Measurements from ENCODE around the gene CAMTA1.

The CAMTA1 gene

GRCh38 chr1:7536891-7537591, 751.8 kb downstream of the CAMTA1 start:
- H3K4me1 ChIP-seq (ENCODE audit: control insufficient read depth in 1 of 2, insufficient read depth in 2 of 2, low read length in 2 of 2), result peaks cover 0 to 9% of the 10 kb centered on the region in 2 donors
- H3K27ac ChIP-seq (ENCODE audit: low read length), result no peak overlapping the region
- no peaks in the 10 kb centered on the region for H3K9me3 ChIP-seq (ENCODE audit: control insufficient read depth in 1 of 2, low read length in 2 of 2)

GRCh38 chr1:7538033-7538432, 752.8 kb downstream of the CAMTA1 start:
- no peak overlapping the region for H3K27ac ChIP-seq (ENCODE audit: low read length)
- no peak overlapping the region for H3K4me3 ChIP-seq (ENCODE audit: low read depth in 1 of 2, low read length in 2 of 2)
- no peaks in the 10 kb centered on the region for H3K9me3 ChIP-seq (ENCODE audit: control insufficient read depth in 1 of 2, low read length in 2 of 2)
- H3K36me3 ChIP-seq (ENCODE audit: control insufficient read depth in 1 of 2, insufficient read depth in 2 of 2, low read length in 2 of 2), result no peaks in the 10 kb centered on the region
- H3K27me3 ChIP-seq (ENCODE audit: low read depth, low read length), result no peaks in the 10 kb centered on the region
- peaks cover 0 to 9% of the 10 kb centered on the region in 2 donors for H3K4me1 ChIP-seq (ENCODE audit: control insufficient read depth in 1 of 2, insufficient read depth in 2 of 2, low read length in 2 of 2)

More at GRCh38 chr1:7536891-7537591, 751.8 kb downstream of the CAMTA1 start:
- H3K27me3 ChIP-seq (ENCODE audit: low read depth, low read length), result no peaks in the 10 kb centered on the region
- H3K4me3 ChIP-seq (ENCODE audit: low read depth in 1 of 2, low read length in 2 of 2), result no peak overlapping the region
- H3K36me3 ChIP-seq (ENCODE audit: control insufficient read depth in 1 of 2, insufficient read depth in 2 of 2, low read length in 2 of 2), result no peaks in the 10 kb centered on the region

GRCh38 chr1:7538849-7539768, 753.9 kb downstream of the CAMTA1 start:
- H3K27me3 ChIP-seq (ENCODE audit: low read depth, low read length), result no peaks in the 10 kb centered on the region
- no peaks in the 10 kb centered on the region for H3K9me3 ChIP-seq (ENCODE audit: control insufficient read depth in 1 of 2, low read length in 2 of 2)
- no peaks in the 10 kb centered on the region for H3K36me3 ChIP-seq (ENCODE audit: control insufficient read depth in 1 of 2, insufficient read depth in 2 of 2, low read length in 2 of 2)
- H3K4me1 ChIP-seq (ENCODE audit: control insufficient read depth in 1 of 2, insufficient read depth in 2 of 2, low read length in 2 of 2), result peaks cover 0 to 5% of the 10 kb centered on the region in 2 donors
- no peak overlapping the region for H3K4me3 ChIP-seq (ENCODE audit: low read depth in 1 of 2, low read length in 2 of 2)
- no peak overlapping the region for H3K27ac ChIP-seq (ENCODE audit: low read length)

- H3K4me3 ChIP-seq (ENCODE audit: low read depth in 1 of 2, low read length in 2 of 2), result no peak overlapping the region
- no peaks in the 10 kb centered on the region for H3K4me1 ChIP-seq (ENCODE audit: control insufficient read depth in 1 of 2, insufficient read depth in 2 of 2, low read length in 2 of 2)
- H3K36me3 ChIP-seq (ENCODE audit: control insufficient read depth in 1 of 2, insufficient read depth in 2 of 2, low read length in 2 of 2), result no peaks in the 10 kb centered on the region
- no peaks in the 10 kb centered on the region for H3K27me3 ChIP-seq (ENCODE audit: low read depth, low read length)
- H3K9me3 ChIP-seq (ENCODE audit: control insufficient read depth in 1 of 2, low read length in 2 of 2), result no peaks in the 10 kb centered on the region
- H3K27ac ChIP-seq (ENCODE audit: low read length), result no peak overlapping the region
These were observed 754.5 kb downstream of the CAMTA1 start for GRCh38 chr1:7539769-7540175.

- H3K9me3 ChIP-seq (ENCODE audit: control insufficient read depth in 1 of 2, low read length in 2 of 2), result no peaks in the 10 kb centered on the region
- H3K27me3 ChIP-seq (ENCODE audit: low read depth, low read length), result no peaks in the 10 kb centered on the region
- H3K4me1 ChIP-seq (ENCODE audit: control insufficient read depth in 1 of 2, insufficient read depth in 2 of 2, low read length in 2 of 2), result no peaks in the 10 kb centered on the region
- no peak overlapping the region for H3K27ac ChIP-seq (ENCODE audit: low read length)
- H3K4me3 ChIP-seq (ENCODE audit: low read depth in 1 of 2, low read length in 2 of 2), result no peak overlapping the region
- H3K36me3 ChIP-seq (ENCODE audit: control insufficient read depth in 1 of 2, insufficient read depth in 2 of 2, low read length in 2 of 2), result no peaks in the 10 kb centered on the region
These were observed 755.6 kb downstream of the CAMTA1 start for GRCh38 chr1:7540816-7541215.

GRCh38 chr1:7541629-7542028, 756.4 kb downstream of the CAMTA1 start:
- H3K27ac ChIP-seq (ENCODE audit: low read length), result no peak overlapping the region
- H3K9me3 ChIP-seq (ENCODE audit: control insufficient read depth in 1 of 2, low read length in 2 of 2), result no peaks in the 10 kb centered on the region
- no peak overlapping the region for H3K4me3 ChIP-seq (ENCODE audit: low read depth in 1 of 2, low read length in 2 of 2)
- no peaks in the 10 kb centered on the region for H3K36me3 ChIP-seq (ENCODE audit: control insufficient read depth in 1 of 2, insufficient read depth in 2 of 2, low read length in 2 of 2)
- no peaks in the 10 kb centered on the region for H3K4me1 ChIP-seq (ENCODE audit: control insufficient read depth in 1 of 2, insufficient read depth in 2 of 2, low read length in 2 of 2)
- no peaks in the 10 kb centered on the region for H3K27me3 ChIP-seq (ENCODE audit: low read depth, low read length)

GRCh38 chr1:7543718-7544090, 758.5 kb downstream of the CAMTA1 start:
- Histone ChIP-seq H3K4me3 (ENCODE audit: low read depth in 1 of 2, low read length in 2 of 2) (no peak overlapping the region), H3K27ac (ENCODE audit: low read length) (no peak overlapping the region), H3K36me3 (ENCODE audit: control insufficient read depth in 1 of 2, insufficient read depth in 2 of 2, low read length in 2 of 2) (no peaks in the 10 kb centered on the region), H3K27me3 (ENCODE audit: low read depth, low read length) (no peaks in the 10 kb centered on the region), H3K9me3 (ENCODE audit: control insufficient read depth in 1 of 2, low read length in 2 of 2) (no peaks in the 10 kb centered on the region), H3K4me1 (ENCODE audit: control insufficient read depth in 1 of 2, insufficient read depth in 2 of 2, low read length in 2 of 2) (no peaks in the 10 kb centered on the region)

- Histone ChIP-seq H3K4me1 (ENCODE audit: control insufficient read depth in 1 of 2, insufficient read depth in 2 of 2, low read length in 2 of 2) (peaks cover 3 to 4% of the 10 kb centered on the region in 2 donors), H3K36me3 (ENCODE audit: control insufficient read depth in 1 of 2, insufficient read depth in 2 of 2, low read length in 2 of 2) (no peaks in the 10 kb centered on the region), H3K4me3 (ENCODE audit: low read depth in 1 of 2, low read length in 2 of 2) (no peak overlapping the region), H3K27ac (ENCODE audit: low read length) (peak overlapping the region; percentile 39), H3K9me3 (ENCODE audit: control insufficient read depth in 1 of 2, low read length in 2 of 2) (no peaks in the 10 kb centered on the region), H3K27me3 (ENCODE audit: low read depth, low read length) (no peaks in the 10 kb centered on the region)
These were observed 764.3 kb downstream of the CAMTA1 start for GRCh38 chr1:7549277-7550161.

GRCh38 chr1:7550261-7550865, 765.1 kb downstream of the CAMTA1 start:
- H3K36me3 ChIP-seq (ENCODE audit: control insufficient read depth in 1 of 2, insufficient read depth in 2 of 2, low read length in 2 of 2), result no peaks in the 10 kb centered on the region
- no peaks in the 10 kb centered on the region for H3K9me3 ChIP-seq (ENCODE audit: control insufficient read depth in 1 of 2, low read length in 2 of 2)
- H3K27me3 ChIP-seq (ENCODE audit: low read depth, low read length), result no peaks in the 10 kb centered on the region
- H3K27ac ChIP-seq (ENCODE audit: low read length), result peak overlapping the region; percentile 29
- H3K4me1 ChIP-seq (ENCODE audit: control insufficient read depth in 1 of 2, insufficient read depth in 2 of 2, low read length in 2 of 2), result peaks cover 3 to 4% of the 10 kb centered on the region in 2 donors
- no peak overlapping the region for H3K4me3 ChIP-seq (ENCODE audit: low read depth in 1 of 2, low read length in 2 of 2)

- H3K27ac ChIP-seq (ENCODE audit: low read length), result no peak overlapping the region
- H3K36me3 ChIP-seq (ENCODE audit: control insufficient read depth in 1 of 2, insufficient read depth in 2 of 2, low read length in 2 of 2), result no peaks in the 10 kb centered on the region
- no peaks in the 10 kb centered on the region for H3K9me3 ChIP-seq (ENCODE audit: control insufficient read depth in 1 of 2, low read length in 2 of 2)
- H3K4me1 ChIP-seq (ENCODE audit: control insufficient read depth in 1 of 2, insufficient read depth in 2 of 2, low read length in 2 of 2), result peaks cover 3 to 4% of the 10 kb centered on the region in 2 donors
- no peaks in the 10 kb centered on the region for H3K27me3 ChIP-seq (ENCODE audit: low read depth, low read length)
- H3K4me3 ChIP-seq (ENCODE audit: low read depth in 1 of 2, low read length in 2 of 2), result no peak overlapping the region
These were observed 765.7 kb downstream of the CAMTA1 start for GRCh38 chr1:7550981-7551380.

All from muscle layer of duodenum (tissue), 2 donors.